ENCODE results near the gene SLITRK2.

Gene SLITRK2

GRCh38 chrX:145844886-145845285 lies 27.3 kb downstream of the SLITRK2 start:
- Histone ChIP-seq H3K36me3 (replicated peaks) (no peaks in the 10 kb centered on the region), H3K27me3 (replicated peaks) (no peaks in the 10 kb centered on the region), H3K4me3 (ENCODE audit: low read depth, low read length) (no peak overlapping the region), H3K27ac (no peak overlapping the region)
- DNase-seq, result no peak
- in situ Hi-C loops (cut with HindIII; ENCODE audit: low pct_ligation_motif_present, low sequenced_read_pairs), result no loop called here
- no peak for TF ChIP-seq CTCF (IDR thresholded peaks at IDR 0.05; ENCODE audit: low read depth, low read length, missing control alignments)

GRCh38 chrX:145848448-145848847 lies 30.8 kb downstream of the SLITRK2 start:
- Histone ChIP-seq H3K27me3 (replicated peaks) (no peaks in the 10 kb centered on the region), H3K36me3 (replicated peaks) (no peaks in the 10 kb centered on the region), H3K27ac (no peak overlapping the region), H3K4me3 (ENCODE audit: low read depth, low read length) (no peak overlapping the region)
- in situ Hi-C loops (cut with HindIII; ENCODE audit: low pct_ligation_motif_present, low sequenced_read_pairs), result no loop called here
- no peak for TF ChIP-seq CTCF (IDR thresholded peaks at IDR 0.05; ENCODE audit: low read depth, low read length, missing control alignments)
- no peak for DNase-seq

- in situ Hi-C loops (cut with HindIII; ENCODE audit: low pct_ligation_motif_present, low sequenced_read_pairs), result no loop called here
- no peak overlapping the region for H3K4me3 ChIP-seq (ENCODE audit: low read depth, low read length)
- no peak overlapping the region for H3K27ac ChIP-seq
- no peak for TF ChIP-seq CTCF (IDR thresholded peaks at IDR 0.05; ENCODE audit: low read depth, low read length, missing control alignments)
- no peak for DNase-seq
- no peaks in the 10 kb centered on the region for H3K27me3 ChIP-seq (replicated peaks)
- no peaks in the 10 kb centered on the region for H3K36me3 ChIP-seq (replicated peaks)
These were observed 31.2 kb downstream of the SLITRK2 start for GRCh38 chrX:145848857-145849256.

- DNase-seq, result no peak
- in situ Hi-C loops (cut with HindIII; ENCODE audit: low pct_ligation_motif_present, low sequenced_read_pairs), result no loop called here
These were observed 35.6 kb downstream of the SLITRK2 start for GRCh38 chrX:145853181-145853580.

GRCh38 chrX:145856181-145856580 lies 38.6 kb downstream of the SLITRK2 start:
- in situ Hi-C loops (cut with HindIII; ENCODE audit: low pct_ligation_motif_present, low sequenced_read_pairs), result no loop called here
- Histone ChIP-seq H3K27ac (no peak overlapping the region), H3K4me3 (ENCODE audit: low read depth, low read length) (no peak overlapping the region), H3K27me3 (replicated peaks) (no peaks in the 10 kb centered on the region), H3K36me3 (replicated peaks) (no peaks in the 10 kb centered on the region)
- TF ChIP-seq CTCF (IDR thresholded peaks at IDR 0.05; ENCODE audit: low read depth, low read length, missing control alignments), result no peak
- no peak for DNase-seq

More at GRCh38 chrX:145853181-145853580, 35.6 kb downstream of the SLITRK2 start:
- no peaks in the 10 kb centered on the region for H3K36me3 ChIP-seq (replicated peaks)
- H3K27ac ChIP-seq, result no peak overlapping the region
- H3K4me3 ChIP-seq (ENCODE audit: low read depth, low read length), result no peak overlapping the region
- TF ChIP-seq CTCF (IDR thresholded peaks at IDR 0.05; ENCODE audit: low read depth, low read length, missing control alignments), result no peak
- no peaks in the 10 kb centered on the region for H3K27me3 ChIP-seq (replicated peaks)

GRCh38 chrX:145861818-145862217 lies 44.2 kb downstream of the SLITRK2 start:
- no peak overlapping the region for H3K4me3 ChIP-seq (ENCODE audit: low read depth, low read length)
- H3K27ac ChIP-seq, result no peak overlapping the region
- no peak for TF ChIP-seq CTCF (IDR thresholded peaks at IDR 0.05; ENCODE audit: low read depth, low read length, missing control alignments)
- in situ Hi-C loops (cut with HindIII; ENCODE audit: low pct_ligation_motif_present, low sequenced_read_pairs), result no loop called here
- no peaks in the 10 kb centered on the region for H3K27me3 ChIP-seq (replicated peaks)
- DNase-seq, result no peak
- no peaks in the 10 kb centered on the region for H3K36me3 ChIP-seq (replicated peaks)

Measured in brain microvascular endothelial cell (primary cell).